GM19240 (cell line): ENCODE data around the gene CSDE1.
"Not testable (repeated sequence)": the region's sequence is repeated elsewhere in the genome, so short reads cannot be mapped to it uniquely, and the experiment has no call there.

ENCODE experiments used
- DNase-seq: peaks from one replicate; pipeline ENCODE4 v3.0.0; 2011; ENCODE audit warnings: low spot score; ENCODE audit not compliant: insufficient read length

The CSDE1 gene

DNA sequence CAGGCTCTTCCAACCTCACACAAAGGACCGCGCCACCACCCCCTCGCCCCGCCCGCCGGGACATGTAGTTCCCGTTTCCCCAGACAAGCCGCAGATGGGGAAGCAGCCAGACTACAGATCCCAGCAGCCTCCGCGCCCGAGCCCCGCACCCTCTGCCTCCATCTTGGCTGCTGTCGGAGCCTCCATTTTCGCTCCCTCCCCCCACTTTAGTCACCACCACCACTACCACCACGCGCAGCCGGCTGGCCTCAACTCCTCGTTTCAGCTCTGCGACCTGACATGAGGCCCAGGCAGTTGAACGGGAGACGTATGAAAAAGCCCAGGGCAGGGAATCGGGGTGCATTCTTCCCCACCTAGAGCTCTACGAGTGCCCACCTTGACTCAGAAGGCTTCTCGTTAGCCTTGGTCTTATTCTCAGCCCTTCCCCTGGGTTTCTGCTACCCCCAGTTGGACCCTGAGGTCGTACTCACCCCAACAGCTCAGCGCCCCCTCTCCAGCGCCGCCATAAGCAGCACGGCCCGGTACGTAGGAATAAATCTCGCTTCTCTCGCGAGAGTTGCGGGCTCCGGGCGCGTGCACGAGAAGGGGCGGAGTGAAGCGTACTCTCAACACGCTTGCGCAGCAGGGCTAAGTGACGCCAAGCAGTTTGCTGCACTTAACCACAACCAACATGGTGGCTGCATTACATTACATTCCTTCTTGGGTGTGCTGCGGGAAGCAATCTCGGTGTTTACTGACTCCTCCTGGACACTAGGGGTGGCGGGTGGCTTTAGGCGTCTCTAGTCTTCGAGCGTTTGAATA is at the start of gene CSDE1:
Gene CSDE1, minus strand, starts transcription at position 530 of the 801 bp plus-strand sequence. CDS start 18,094 bp downstream, outside the sequence.
- DNase-seq: peak; percentile 67

DNA sequence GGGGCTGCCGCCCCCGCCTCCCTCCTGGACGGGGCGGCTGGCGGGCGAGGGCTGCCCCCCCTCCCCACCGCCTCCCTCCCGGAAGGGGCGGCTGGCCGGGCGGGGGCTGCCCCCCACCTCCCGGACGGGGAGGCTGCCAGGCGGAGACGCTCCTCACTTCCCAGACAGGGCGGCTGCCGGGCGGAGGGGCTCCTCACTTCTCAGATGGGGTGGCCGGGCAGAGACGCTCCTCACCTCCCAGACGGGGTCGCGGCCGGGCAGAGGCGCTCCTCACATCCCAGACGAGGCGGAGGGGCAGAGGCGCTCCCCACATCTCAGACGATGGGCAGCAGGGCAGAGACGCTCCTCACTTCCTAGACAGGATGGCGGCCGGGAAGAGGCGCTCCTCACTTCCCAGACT is 46.7 kb upstream of the CSDE1 start:
- DNase-seq: not testable (repeated sequence)

DNA sequence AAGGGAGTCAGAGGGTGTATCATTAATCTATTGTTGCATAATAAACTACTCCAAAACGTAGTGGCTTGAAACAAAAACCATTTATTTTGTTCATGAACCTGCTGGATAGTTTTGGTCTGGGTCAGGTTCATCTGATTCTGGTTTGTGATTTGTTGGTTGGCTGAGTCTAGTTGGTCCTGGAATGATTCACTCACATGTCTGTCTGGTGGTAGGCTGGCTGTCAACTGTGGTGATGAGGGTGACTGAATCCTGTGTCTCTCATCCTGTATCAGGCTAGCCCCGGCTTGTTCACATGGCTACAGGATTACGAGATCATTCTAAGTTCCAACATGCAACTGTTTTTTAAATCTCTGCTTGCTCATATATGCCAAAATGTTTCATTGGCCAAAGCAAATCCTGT is 45.2 kb upstream of the CSDE1 start:
- DNase-seq: no peak

GRCh38 chr1:114794038-114794437 is 36.3 kb upstream of the CSDE1 start:
- no peak for DNase-seq

GRCh38 chr1:114790581-114790980 is 32.8 kb upstream of the CSDE1 start:
- DNase-seq: not testable (repeated sequence)

DNA sequence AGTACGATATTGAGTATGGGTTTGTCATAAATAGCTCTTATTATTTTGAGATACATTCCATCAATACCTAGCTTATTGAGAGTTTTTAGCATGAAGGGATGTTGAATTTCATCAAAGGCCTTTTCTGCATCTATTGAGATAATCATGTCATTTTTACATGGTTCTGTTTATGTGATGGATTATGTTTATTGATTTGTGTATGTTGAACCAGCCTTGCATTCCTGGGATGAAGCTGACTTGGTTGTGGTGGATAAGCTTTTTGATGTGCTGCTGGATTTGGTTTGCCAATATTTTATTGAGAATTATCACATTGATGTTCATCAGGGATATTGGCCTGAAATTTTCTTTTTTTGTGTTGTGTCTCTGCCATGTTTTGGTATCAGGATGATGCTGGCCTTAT is 28.7 kb upstream of the CSDE1 start:
- DNase-seq: not testable (repeated sequence)

GRCh38 chr1:114782476-114782875 is 24.7 kb upstream of the CSDE1 start:
- no peak for DNase-seq

GRCh38 chr1:114780344-114781226 is 22.8 kb upstream of the CSDE1 start, which contains the start of gene SIKE1:
SIKE1 (minus strand) TSS chr1:114780685; CDS start chr1:114780607, 78 bp downstream.
- peak; percentile 73 for DNase-seq

DNA sequence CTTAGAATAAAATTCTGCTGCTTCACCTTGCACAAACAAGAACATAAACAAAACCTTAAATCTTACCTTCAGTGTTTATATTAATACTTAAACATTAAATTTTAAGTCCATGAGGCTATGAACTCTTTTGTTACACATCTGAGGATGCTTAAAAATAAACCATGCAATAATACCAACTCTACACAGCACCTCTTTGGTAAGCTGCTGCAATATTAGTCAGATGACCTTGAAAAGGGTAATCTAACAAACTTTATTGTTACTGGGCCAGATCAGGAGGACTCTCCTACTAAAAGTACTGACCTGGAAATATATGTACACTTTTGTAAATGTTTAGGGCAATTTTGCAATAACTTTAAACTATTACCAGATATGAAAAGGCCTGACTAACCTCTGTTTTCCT is 21.9 kb upstream of the CSDE1 start:
- no peak for DNase-seq

GRCh38 chr1:114776726-114777125 is 18.9 kb upstream of the CSDE1 start:
- not testable (repeated sequence) for DNase-seq

- no peak for DNase-seq
These were observed 14.2 kb upstream of the CSDE1 start for GRCh38 chr1:114771992-114772391.

GRCh38 chr1:114770989-114771388 is 13.2 kb upstream of the CSDE1 start:
- no peak for DNase-seq

DNA sequence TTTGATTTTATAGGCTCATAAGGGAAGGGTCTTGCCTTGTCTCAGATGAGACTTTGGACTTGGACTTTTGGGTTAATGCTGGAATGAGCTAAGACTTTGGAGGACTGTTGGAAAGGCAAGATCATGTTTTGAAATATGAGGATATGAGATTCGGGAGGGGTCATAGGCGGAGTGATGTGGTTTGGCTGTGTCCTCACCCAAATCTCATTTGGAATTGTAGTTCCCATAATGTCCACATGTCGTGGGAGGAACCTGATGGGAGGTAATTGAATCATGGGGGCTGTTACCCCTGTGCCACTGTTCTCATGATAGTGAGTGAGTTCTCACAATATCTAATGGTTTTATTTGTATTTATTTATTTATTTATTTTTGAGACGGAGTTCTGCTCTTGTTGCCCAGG is 6.9 kb upstream of the CSDE1 start:
- no peak for DNase-seq

GRCh38 chr1:114758256-114758832 is 560 bp upstream of the CSDE1 start:
- no peak for DNase-seq

GRCh38 chr1:114756949-114757454 is 782 bp downstream of the CSDE1 start:
- DNase-seq: no peak

GRCh38 chr1:114756009-114756892 is 1.5 kb downstream of the CSDE1 start:
- DNase-seq: no peak

DNA sequence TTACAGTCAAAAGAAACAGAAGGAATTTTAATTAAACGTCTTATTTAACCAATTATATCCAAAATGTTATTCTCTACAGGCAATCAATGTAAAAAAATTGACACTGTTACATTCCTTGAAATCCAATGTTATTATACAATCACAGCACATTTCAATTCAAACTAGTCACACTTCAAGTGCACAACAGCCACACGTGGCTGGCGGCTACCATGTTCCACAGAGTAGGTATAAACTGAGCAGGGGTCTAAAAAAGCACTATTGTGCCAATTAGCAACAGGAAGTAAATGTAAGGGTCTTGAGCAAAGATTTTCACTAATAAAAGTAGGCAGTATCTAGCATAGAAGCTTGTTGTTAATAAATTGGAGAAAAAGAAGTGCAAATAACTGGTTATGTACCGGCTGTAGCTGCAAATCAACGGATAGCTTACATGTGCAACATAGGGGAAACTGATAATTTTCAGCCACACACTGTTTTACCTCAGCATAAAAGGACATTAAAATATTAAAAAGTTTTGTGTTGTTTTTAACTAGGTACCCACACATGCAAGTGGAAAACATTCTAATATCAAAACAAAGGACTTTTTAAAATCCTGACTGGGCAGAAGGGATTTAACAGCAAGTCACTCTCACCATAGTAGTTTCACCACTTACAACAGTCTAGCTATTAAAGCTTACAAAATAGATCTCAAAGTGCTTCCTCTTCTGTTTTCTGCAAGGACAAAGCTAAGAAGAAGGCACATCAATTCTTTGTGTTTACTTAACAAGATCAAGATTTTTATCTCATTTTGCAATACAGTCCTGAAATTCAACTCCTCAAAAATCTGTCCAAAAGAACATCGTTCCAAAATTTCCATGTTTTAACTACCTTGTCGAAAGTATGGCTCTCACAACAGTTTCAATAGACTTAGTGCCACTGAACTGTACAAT is 2.5 kb downstream of the CSDE1 start:
- no peak for DNase-seq

DNA sequence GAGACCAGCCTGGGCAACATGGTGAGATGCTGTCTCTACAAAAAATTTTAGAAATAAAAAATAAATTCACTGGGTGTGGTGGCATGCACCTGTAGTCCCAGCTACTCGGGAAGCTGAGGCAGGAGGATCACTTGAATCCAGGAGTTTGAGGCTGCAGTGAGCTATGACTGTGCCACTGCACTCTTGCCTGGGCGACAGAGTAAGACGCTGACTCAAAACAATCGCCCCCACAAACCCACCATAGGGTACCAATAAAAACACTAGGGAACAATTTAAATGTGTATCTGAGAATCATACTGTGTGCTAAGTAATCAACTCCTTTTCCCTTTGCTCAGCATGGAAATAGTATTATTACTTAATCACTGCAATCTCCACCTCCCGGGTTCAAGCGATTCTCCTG is 4.1 kb downstream of the CSDE1 start:
- DNase-seq: not testable (repeated sequence)

DNA sequence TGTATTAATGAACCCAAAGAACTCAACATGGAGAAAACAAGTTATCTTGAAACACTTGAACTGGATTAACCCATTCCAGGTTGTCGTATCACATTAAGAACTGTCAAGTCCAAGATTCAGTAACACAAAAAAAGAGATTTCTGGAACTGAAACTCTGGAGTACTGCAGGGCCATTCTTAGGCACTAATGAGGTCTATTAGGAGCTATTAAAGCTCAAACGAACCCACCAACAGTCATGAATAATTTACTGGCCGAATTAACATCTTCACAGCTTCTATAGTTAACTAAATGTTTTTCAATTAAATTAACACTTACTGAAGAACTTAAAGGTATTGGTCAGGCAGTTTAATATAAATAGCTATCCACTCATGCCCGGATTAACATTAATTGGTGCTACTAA is 4.6 kb downstream of the CSDE1 start:
- no peak for DNase-seq

DNA sequence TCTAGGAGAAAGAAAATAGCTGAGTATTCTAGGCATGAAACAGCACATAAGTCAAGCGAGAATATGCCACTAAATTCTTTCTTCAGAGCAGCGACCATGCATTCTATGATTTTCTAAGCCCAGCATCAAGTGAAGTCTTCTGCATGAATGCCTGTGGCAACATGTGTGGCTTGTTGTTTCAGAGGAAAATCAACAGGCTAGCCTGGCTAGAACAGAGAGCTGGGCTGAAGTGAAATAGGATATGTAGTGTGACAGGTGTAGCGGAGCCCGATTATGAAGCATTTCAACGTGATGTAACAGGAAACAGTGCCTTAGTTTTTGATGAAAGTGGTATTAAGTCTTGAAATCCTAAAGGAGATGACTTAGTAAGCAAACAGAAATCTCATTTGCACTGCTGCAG is 7.0 kb downstream of the CSDE1 start:
- no peak for DNase-seq
